ENCODE measurements around the gene NEK7.
"Not testable (repeated sequence)": the region's sequence is repeated elsewhere in the genome, so short reads cannot be mapped to it uniquely, and the experiment has no call there.

Gene NEK7

GRCh38 chr1:198125995-198126735 lies 30.6 kb upstream of the NEK7 start:
- no peak for TF ChIP-seq CTCF (IDR thresholded peaks at IDR 0.05; ENCODE audit: insufficient read depth, low read depth, low read length, missing control alignments)
- DNase-seq (ENCODE audit: low read depth): no peak
- H3K4me3 ChIP-seq (ENCODE audit: low read depth, low read length): no peak overlapping the region

GRCh38 chr1:198128533-198128932 lies 28.3 kb upstream of the NEK7 start:
- DNase-seq (ENCODE audit: low read depth): no peak
- H3K4me3 ChIP-seq (ENCODE audit: low read depth, low read length): no peak overlapping the region
- no peak for TF ChIP-seq CTCF (IDR thresholded peaks at IDR 0.05; ENCODE audit: insufficient read depth, low read depth, low read length, missing control alignments)

- H3K4me3 ChIP-seq (ENCODE audit: low read depth, low read length); DNase-seq (ENCODE audit: low read depth): not testable (repeated sequence)
These were observed 26.7 kb upstream of the NEK7 start for GRCh38 chr1:198130053-198130452.

GRCh38 chr1:198132060-198132781 lies 24.6 kb upstream of the NEK7 start:
- TF ChIP-seq CTCF (IDR thresholded peaks at IDR 0.05; ENCODE audit: insufficient read depth, low read depth, low read length, missing control alignments): no peak
- no peak overlapping the region for H3K4me3 ChIP-seq (ENCODE audit: low read depth, low read length)
- DNase-seq (ENCODE audit: low read depth): peak; percentile 34

- no peak for DNase-seq (ENCODE audit: low read depth)
- no peak overlapping the region for H3K4me3 ChIP-seq (ENCODE audit: low read depth, low read length)
- no peak for TF ChIP-seq CTCF (IDR thresholded peaks at IDR 0.05; ENCODE audit: insufficient read depth, low read depth, low read length, missing control alignments)
These were observed 22.5 kb upstream of the NEK7 start for GRCh38 chr1:198134252-198134651.

- no peak for DNase-seq (ENCODE audit: low read depth)
These were observed 21.4 kb upstream of the NEK7 start for GRCh38 chr1:198135366-198135765.

More at GRCh38 chr1:198135366-198135765, 21.4 kb upstream of the NEK7 start:
- no peak overlapping the region for H3K4me3 ChIP-seq (ENCODE audit: low read depth, low read length)
- TF ChIP-seq CTCF (IDR thresholded peaks at IDR 0.05; ENCODE audit: insufficient read depth, low read depth, low read length, missing control alignments): no peak

Measured in GM12865 (cell line).